HCT116 (cell line): ENCODE results near the gene NCR1. TPM values are rescaled to one million over a fixed set of nuclear protein-coding genes. Genes with fewer than 3 reads are reported as not detected.

ENCODE experiments used
- ATAC-seq: fragments of 200-7000 bp; cut with Tn5 transposase; 2 replicates; pipeline ENCODE4 v1.9.1; 2020; ENCODE audit warnings: mild to moderate bottlenecking, moderate library complexity
- BruUV-seq: library from RNA; stranded (reverse); fragments of 400-500 nt; replicated peaks from 2 replicates; lab custom pipeline; 2021; lab: Mats Ljungman, UMichigan
- CTCF ChIA-PET: fragments of 300-600 bp; sonication (Branson Sonifier 250); formaldehyde crosslinking; loops from one replicate; lab custom pipeline; 2021; ENCODE audit warnings: antibody characterized with exemption; lab: Charles Lee
- POLR2A ChIA-PET: fragments of 300-600, 350-600 bp; sonication (Branson Sonifier 250); formaldehyde crosslinking; loops from one replicate; lab custom pipeline; 2021; ENCODE audit warnings: antibody characterized with exemption; lab: Charles Lee
- RAD21 ChIA-PET, 2 experiments: fragments of 300-600 bp; sonication (Branson Sonifier 250); formaldehyde crosslinking; loops; one replicate each; lab custom pipeline; 2023; ENCODE audit warnings: low total read pairs in 2 of 2; ENCODE audit not compliant: uncharacterized antibody in 2 of 2, unreplicated experiment in 2 of 2, low non-redundant PET in 1 of 2; lab: Charles Lee
- DNase-seq: peaks from one replicate; pipeline ENCODE4 v3.0.0-alpha.2; 2010; ENCODE audit warnings: low read depth, low spot score
- H2AFZ ChIP-seq: fragments of 200-600 bp; shearing (Covaris generic), sonication (generic); 2 replicates; pipeline ENCODE4 v1.6.1; 2017; ENCODE audit warnings: low read depth, mixed run types, mixed read lengths, antibody characterized with exemption, low read length; ENCODE audit not compliant: poor library complexity, severe bottlenecking
- H3K27ac ChIP-seq: 2 replicates; pipeline ENCODE4 v1.5.1; 2012; ENCODE audit warnings: low read depth, low read length
- H3K27me3 ChIP-seq: fragments of 200-600 bp; sonication (generic); 2 replicates; pipeline ENCODE4 v1.6.1; 2016; ENCODE audit warnings: mixed run types, low read length, mixed read lengths; ENCODE audit not compliant: insufficient read depth
- H3K36me3 ChIP-seq, 2 experiments: fragments of 200-500 bp in 1 of 2; fragments of 200-600 bp in 1 of 2; sonication (Bioruptor generic) in 1 of 2; sonication (generic) in 1 of 2; 2 replicates each; pipeline versions ENCODE4 v1.5.1 to v1.6.1; 2014 to 2016; ENCODE audit warnings: low read length in 2 of 2, inconsistent platforms in 1 of 2, mixed read lengths in 1 of 2, mixed run types in 1 of 2; ENCODE audit not compliant: insufficient read depth in 2 of 2, control insufficient read depth in 1 of 2
- H3K4me1 ChIP-seq, 2 experiments: fragments of 200-600 bp in 1 of 2; sonication (generic) in 1 of 2; 2 replicates each; pipeline versions ENCODE4 v1.5.1 to v1.6.1; 2012 to 2017; ENCODE audit warnings: low read length in 2 of 2, inconsistent platforms in 1 of 2, mild to moderate bottlenecking in 1 of 2, mixed read lengths in 1 of 2, mixed run types in 1 of 2, moderate library complexity in 1 of 2; ENCODE audit not compliant: insufficient read depth in 2 of 2, control insufficient read depth in 1 of 2
- H3K4me2 ChIP-seq: fragments of 200-600 bp; sonication (generic); 2 replicates; pipeline ENCODE4 v1.6.1; 2017; ENCODE audit warnings: mixed run types, low read length, mixed read lengths
- H3K4me3 ChIP-seq, 2 experiments: fragments of 200-600 bp in 1 of 2; sonication (generic) in 1 of 2; replicated peaks in 1 of 2; 2 replicates each; pipeline ENCODE4 v1.5.1; 2011 to 2016; ENCODE audit warnings: low read length in 2 of 2, control low read depth in 1 of 2, low read depth in 1 of 2, mild to moderate bottlenecking in 1 of 2, mixed read lengths in 1 of 2, mixed run types in 1 of 2
- H3K79me2 ChIP-seq: fragments of 200-600 bp; sonication (generic); 2 replicates; pipeline ENCODE4 v1.6.1; 2017; ENCODE audit warnings: mild to moderate bottlenecking, mixed run types, low read length, moderate library complexity, mixed read lengths; ENCODE audit not compliant: insufficient read depth
- H3K9ac ChIP-seq: fragments of 200-600 bp; sonication (generic); 2 replicates; pipeline ENCODE4 v1.6.1; 2016; ENCODE audit warnings: low read length, mixed read lengths
- H3K9me2 ChIP-seq: fragments of 200-600 bp; sonication (generic), shearing (Covaris generic); 2 replicates; pipeline ENCODE4 v1.6.1; 2017; ENCODE audit warnings: mixed run types, mild to moderate bottlenecking, moderate library complexity; ENCODE audit not compliant: insufficient read depth
- H3K9me3 ChIP-seq, 2 experiments: fragments of 200-500 bp in 1 of 2; fragments of 200-600 bp in 1 of 2; sonication (Bioruptor generic) in 1 of 2; sonication (generic) in 1 of 2; 2 replicates each; pipeline ENCODE4 v1.6.1; 2014 to 2017; ENCODE audit warnings: low read length in 2 of 2, mixed read lengths in 2 of 2, inconsistent platforms in 1 of 2, low read depth in 1 of 2, mild to moderate bottlenecking in 1 of 2, mixed run types in 1 of 2, moderate library complexity in 1 of 2; ENCODE audit not compliant: control insufficient read depth in 1 of 2, insufficient read depth in 1 of 2
- H4K20me1 ChIP-seq: fragments of 200-600 bp; sonication (generic), shearing (Covaris generic); 2 replicates; pipeline ENCODE4 v1.6.1; 2017; ENCODE audit warnings: mixed run types, mild to moderate bottlenecking, moderate library complexity; ENCODE audit not compliant: insufficient read depth
- CBX3 ChIP-seq: IDR thresholded peaks from 2 replicates; pipeline ENCODE4 v1.6.1; 2012; ENCODE audit warnings: low read depth
- CEBPB ChIP-seq: IDR thresholded peaks from 2 replicates; pipeline ENCODE4 v1.6.1; 2012; ENCODE audit warnings: low read depth
- EGR1 ChIP-seq: IDR thresholded peaks from 2 replicates; pipeline ENCODE4 v1.6.1; 2012; ENCODE audit warnings: low read depth
- EZH2 ChIP-seq: fragments of 200-600 bp; sonication (generic); IDR thresholded peaks from 2 replicates; pipeline ENCODE4 v1.6.1; 2017; ENCODE audit warnings: antibody characterized with exemption, mixed run types
- EZH2phosphoT487 ChIP-seq: fragments of 200-600 bp; IDR thresholded peaks from 2 replicates; pipeline ENCODE4 v1.6.1; 2018; ENCODE audit warnings: antibody characterized with exemption, borderline replicate concordance
- FOSL1 ChIP-seq: IDR thresholded peaks from 2 replicates; pipeline ENCODE4 v1.6.1; 2012; ENCODE audit warnings: low read depth
- JUND ChIP-seq: IDR thresholded peaks from 2 replicates; pipeline ENCODE4 v1.6.1; 2012
- POLR2A ChIP-seq: IDR thresholded peaks from 2 replicates; pipeline ENCODE4 v1.7.0; 2011; ENCODE audit warnings: borderline replicate concordance; ENCODE audit not compliant: insufficient read depth, insufficient read length; ENCODE audit errors: extremely low read depth
- RAD21 ChIP-seq: IDR thresholded peaks from 2 replicates; pipeline ENCODE4 v1.6.1; 2012; ENCODE audit warnings: low read depth, mild to moderate bottlenecking
- SIN3A ChIP-seq: IDR thresholded peaks from 2 replicates; pipeline ENCODE4 v1.6.1; 2012; ENCODE audit warnings: low read depth
- SP1 ChIP-seq: IDR thresholded peaks from 2 replicates; pipeline ENCODE4 v1.6.1; 2012; ENCODE audit warnings: low read depth
- SRF ChIP-seq: IDR thresholded peaks from 2 replicates; pipeline ENCODE4 v1.6.1; 2012; ENCODE audit warnings: low read depth
- YY1 ChIP-seq: IDR thresholded peaks from 2 replicates; pipeline ENCODE4 v1.6.1; 2011; ENCODE audit warnings: low read length, low read depth, moderate library complexity, mild to moderate bottlenecking; ENCODE audit not compliant: insufficient replicate concordance; ENCODE audit errors: extremely low read depth
- ZBTB33 ChIP-seq: IDR thresholded peaks from 2 replicates; pipeline ENCODE4 v1.6.1; 2011; ENCODE audit warnings: mild to moderate bottlenecking, low read length, moderate library complexity; ENCODE audit not compliant: insufficient replicate concordance; ENCODE audit errors: extremely low read depth
- ZFX ChIP-seq: fragments of 450-650 bp; IDR thresholded peaks from 2 replicates; pipeline ENCODE4 v1.6.1; 2017
- ZNF274 ChIP-seq: fragments of 200-500 bp; sonication (Bioruptor generic); IDR thresholded peaks from 2 replicates; pipeline ENCODE4 v1.6.1; 2014; ENCODE audit warnings: mild to moderate bottlenecking, low read depth, low read length, inconsistent platforms
- intact Hi-C: fragments of 100-400 bp; cut with micrococcal nuclease; formaldehyde crosslinking; loops from 2 replicates; pipeline ENCODE4 v1.10.0; 2022
- total RNA-seq: library from RNA; stranded (reverse); gene quantifications from one replicate; pipeline ENCODE4 v1.2.1, GENCODE V29; 2021; ENCODE audit not compliant: unreplicated experiment
- TF ChIP-seq, protein P1 (sequence below), 3 experiments: fragments of 200-600 bp in 1 of 3; sonication (generic) in 1 of 3; IDR thresholded peaks in 2 of 3; conservative IDR thresholded peaks in 1 of 3; 2 replicates each; pipeline ENCODE4 v1.5.1; 2012 to 2017; ENCODE audit warnings: low read depth in 2 of 3, low read length in 2 of 3, antibody characterized with exemption in 1 of 3, borderline replicate concordance in 1 of 3, control low read depth in 1 of 3, mild to moderate bottlenecking in 1 of 3, mixed read lengths in 1 of 3, mixed run types in 1 of 3, moderate library complexity in 1 of 3; ENCODE audit not compliant: insufficient read depth in 1 of 3
- TF ChIP-seq, protein P2 (sequence below): IDR thresholded peaks from 2 replicates; pipeline ENCODE4 v1.6.1; 2012

NCR1 gene
- total RNA-seq, 1 experiment from 2014 or later = not detected

- TF ChIP-seq EZH2phosphoT487 = no peak
- TF ChIP-seq ZFX = no peak
- no peak for TF ChIP-seq SP1
- TF ChIP-seq JUND = no peak
- no peak for TF ChIP-seq SRF
These were observed 34.3 kb upstream of the NCR1 start (continued) for GRCh38 chr19:54871696-54872095.

- Histone ChIP-seq H3K9me2 (no peaks in the 10 kb centered on the region), H3K4me2 (no peak within 1 kb of the TSS), H3K9ac (no peak within 1 kb of the TSS), H3K27me3 (peaks cover 14% of the 10 kb centered on the region; the same call in 1 of the 2 replicates), H3K79me2 (no peaks in the 10 kb centered on the region), H3K27ac (no peak within 1 kb of the TSS), H3K4me1 (no peaks in the 10 kb centered on the region), H4K20me1 (no peaks in the 10 kb centered on the region), H3K36me3 (no peaks in the 10 kb centered on the region), H2AFZ (no peak within 1 kb of the TSS), H3K9me3 (no peaks in the 10 kb centered on the region), H3K4me3 (no peak within 1 kb of the TSS)
- CTCF ChIA-PET = no interaction called here
- POLR2A ChIA-PET = no interaction called here
- RAD21 ChIA-PET = no interaction called here
- no peak for ATAC-seq
- BruUV-seq = no TSS peak
- no peak for DNase-seq
- TF ChIP-seq EGR1 = no peak
- no peak for TF ChIP-seq SP1
- TF ChIP-seq ZNF274 = no peak
- no peak for TF ChIP-seq ZFX
- TF ChIP-seq RAD21 = no peak
- TF ChIP-seq SIN3A = no peak
- no peak for TF ChIP-seq POLR2A
- no peak for TF ChIP-seq CBX3
- intact Hi-C loops = no loop called here
These were observed 32.0 kb upstream of the NCR1 start, which contains the start of gene FCAR for GRCh38 chr19:54873990-54874389. FCAR (plus strand) TSS chr19:54874235; CDS start chr19:54874290, 55 bp downstream.

- Histone ChIP-seq H3K4me1 (no peaks in the 10 kb centered on the region), H3K9me2 (no peaks in the 10 kb centered on the region), H2AFZ (no peak overlapping the region), H3K9ac (no peak overlapping the region), H3K36me3 (no peaks in the 10 kb centered on the region), H3K4me3 (no peak overlapping the region), H3K4me2 (no peak overlapping the region), H3K27me3 (peaks cover 14% of the 10 kb centered on the region; the same call in 1 of the 2 replicates), H3K9me3 (no peaks in the 10 kb centered on the region), H3K27ac (no peak overlapping the region), H3K79me2 (no peaks in the 10 kb centered on the region), H4K20me1 (no peaks in the 10 kb centered on the region)
- DNase-seq (no peak), ATAC-seq (no peak)
- ChIA-PET CTCF (no interaction called here), POLR2A (no interaction called here), RAD21 (no interaction called here)
- intact Hi-C loops = no loop called here
- BruUV-seq = no TSS peak
- TF ChIP-seq ZFX (no peak), EZH2phosphoT487 (no peak), YY1 (no peak), EZH2 (no peak), ZBTB33 (no peak), CEBPB (no peak), FOSL1 (no peak)
- TF ChIP-seq, protein P1, sequence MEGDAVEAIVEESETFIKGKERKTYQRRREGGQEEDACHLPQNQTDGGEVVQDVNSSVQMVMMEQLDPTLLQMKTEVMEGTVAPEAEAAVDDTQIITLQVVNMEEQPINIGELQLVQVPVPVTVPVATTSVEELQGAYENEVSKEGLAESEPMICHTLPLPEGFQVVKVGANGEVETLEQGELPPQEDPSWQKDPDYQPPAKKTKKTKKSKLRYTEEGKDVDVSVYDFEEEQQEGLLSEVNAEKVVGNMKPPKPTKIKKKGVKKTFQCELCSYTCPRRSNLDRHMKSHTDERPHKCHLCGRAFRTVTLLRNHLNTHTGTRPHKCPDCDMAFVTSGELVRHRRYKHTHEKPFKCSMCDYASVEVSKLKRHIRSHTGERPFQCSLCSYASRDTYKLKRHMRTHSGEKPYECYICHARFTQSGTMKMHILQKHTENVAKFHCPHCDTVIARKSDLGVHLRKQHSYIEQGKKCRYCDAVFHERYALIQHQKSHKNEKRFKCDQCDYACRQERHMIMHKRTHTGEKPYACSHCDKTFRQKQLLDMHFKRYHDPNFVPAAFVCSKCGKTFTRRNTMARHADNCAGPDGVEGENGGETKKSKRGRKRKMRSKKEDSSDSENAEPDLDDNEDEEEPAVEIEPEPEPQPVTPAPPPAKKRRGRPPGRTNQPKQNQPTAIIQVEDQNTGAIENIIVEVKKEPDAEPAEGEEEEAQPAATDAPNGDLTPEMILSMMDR (IDR thresholded peaks at IDR 0.05 in 2 of 3, conservative IDR thresholded peaks at IDR 0.05 in 1 of 3; ENCODE audit: borderline replicate concordance in 1 of 3, insufficient read depth in 1 of 3, low read depth in 2 of 3, low read length in 2 of 3) = no peak
- TF ChIP-seq, protein P2, sequence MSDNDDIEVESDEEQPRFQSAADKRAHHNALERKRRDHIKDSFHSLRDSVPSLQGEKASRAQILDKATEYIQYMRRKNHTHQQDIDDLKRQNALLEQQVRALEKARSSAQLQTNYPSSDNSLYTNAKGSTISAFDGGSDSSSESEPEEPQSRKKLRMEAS = no peak
These were observed 30.4 kb upstream of the NCR1 start for GRCh38 chr19:54875506-54875905.
